Neural progenitor cell (in vitro differentiated cells): ENCODE results near the gene TTC3. TPM values are rescaled to one million over a fixed set of nuclear protein-coding genes. Genes with fewer than 3 reads are reported as not detected.

Source experiments
- DNase-seq: peaks from one replicate; pipeline ENCODE4 v3.0.0-alpha.2; 2016; ENCODE audit warnings: low spot score
- H2AFZ ChIP-seq: fragments of 200-600 bp; sonication (generic); replicated peaks from 2 replicates; pipeline ENCODE4 v1.6.1; 2016; ENCODE audit warnings: antibody characterized with exemption
- H3F3A ChIP-seq: fragments of 200-600 bp; sonication (generic); 2 replicates; pipeline ENCODE4 v1.6.1; 2016; ENCODE audit warnings: antibody characterized with exemption, low read depth
- H3K27ac ChIP-seq: fragments of 200-600 bp; sonication (generic); 2 replicates; pipeline ENCODE4 v1.5.1; 2016; ENCODE audit warnings: mild to moderate bottlenecking
- H3K27me3 ChIP-seq: fragments of 200-600 bp; sonication (generic); 2 replicates; pipeline ENCODE4 v1.6.1; 2016; ENCODE audit warnings: mild to moderate bottlenecking, moderate library complexity
- H3K36me3 ChIP-seq: fragments of 200-600 bp; sonication (generic); 2 replicates; pipeline ENCODE4 v1.5.1; 2016
- H3K4me1 ChIP-seq: fragments of 200-600 bp; sonication (generic); 2 replicates; pipeline ENCODE4 v1.6.1; 2016; ENCODE audit warnings: mixed run types
- H3K4me2 ChIP-seq: fragments of 200-600 bp; sonication (generic); 2 replicates; pipeline ENCODE4 v1.6.1; 2016
- H3K4me3 ChIP-seq: fragments of 200-600 bp; sonication (generic); 2 replicates; pipeline ENCODE4 v1.5.1; 2016
- H3K79me2 ChIP-seq: fragments of 200-600 bp; sonication (generic); 2 replicates; pipeline ENCODE4 v1.6.1; 2016; ENCODE audit warnings: low read depth
- H3K9ac ChIP-seq: fragments of 200-600 bp; sonication (generic); 2 replicates; pipeline ENCODE4 v1.6.1; 2016
- H3K9me3 ChIP-seq: fragments of 200-600 bp; sonication (generic); 2 replicates; pipeline ENCODE4 v1.5.1; 2016; ENCODE audit warnings: low read depth
- H4K20me1 ChIP-seq: fragments of 200-600 bp; sonication (generic); 2 replicates; pipeline ENCODE4 v1.6.1; 2016; ENCODE audit warnings: low read depth
- H3K27ac Mint-ChIP-seq: 3 replicates; pipeline ENCODE4 v1.8.0; 2021; ENCODE audit warnings: mixed read lengths
- H3K27me3 Mint-ChIP-seq: 2 replicates; pipeline ENCODE4 v1.8.0; 2022; ENCODE audit warnings: low read depth, mild to moderate bottlenecking, inconsistent platforms, moderate library complexity, mixed read lengths; ENCODE audit not compliant: insufficient read depth
- H3K36me3 Mint-ChIP-seq: 3 replicates; pipeline ENCODE4 v1.8.0; 2021; ENCODE audit warnings: mixed read lengths
- H3K4me1 Mint-ChIP-seq: 3 replicates; pipeline ENCODE4 v1.8.0; 2021; ENCODE audit warnings: mixed read lengths
- H3K4me3 Mint-ChIP-seq: 3 replicates; pipeline ENCODE4 v1.8.0; 2021; ENCODE audit warnings: mild to moderate bottlenecking, moderate library complexity, mixed read lengths
- H3K9me3 Mint-ChIP-seq: 3 replicates; pipeline ENCODE4 v1.8.0; 2020; ENCODE audit warnings: mixed read lengths
- EZH2 ChIP-seq: fragments of 200-600 bp; sonication (generic); IDR thresholded peaks from 2 replicates; pipeline ENCODE4 v1.6.1; 2017; ENCODE audit warnings: antibody characterized with exemption, mild to moderate bottlenecking, moderate library complexity
- EZH2phosphoT487 ChIP-seq: fragments of 200-600 bp; sonication (generic); IDR thresholded peaks from 2 replicates; pipeline ENCODE4 v1.6.1; 2017; ENCODE audit warnings: antibody characterized with exemption
- total RNA-seq: library from RNA; depleted of rRNA; stranded (reverse); fragments of >200 nt; gene quantifications from 2 replicates; pipeline ENCODE4 v1.2.3, GENCODE V29; 2015; ENCODE audit warnings: low replicate concordance
- TF ChIP-seq, protein P1 (sequence below): fragments of 200-600 bp; sonication (generic); IDR thresholded peaks from 2 replicates; pipeline ENCODE4 v1.5.1; 2017; ENCODE audit warnings: antibody characterized with exemption, mild to moderate bottlenecking

Gene TTC3
- total RNA-seq, 1 donor from 2014 or later, result 135 TPM

DNA sequence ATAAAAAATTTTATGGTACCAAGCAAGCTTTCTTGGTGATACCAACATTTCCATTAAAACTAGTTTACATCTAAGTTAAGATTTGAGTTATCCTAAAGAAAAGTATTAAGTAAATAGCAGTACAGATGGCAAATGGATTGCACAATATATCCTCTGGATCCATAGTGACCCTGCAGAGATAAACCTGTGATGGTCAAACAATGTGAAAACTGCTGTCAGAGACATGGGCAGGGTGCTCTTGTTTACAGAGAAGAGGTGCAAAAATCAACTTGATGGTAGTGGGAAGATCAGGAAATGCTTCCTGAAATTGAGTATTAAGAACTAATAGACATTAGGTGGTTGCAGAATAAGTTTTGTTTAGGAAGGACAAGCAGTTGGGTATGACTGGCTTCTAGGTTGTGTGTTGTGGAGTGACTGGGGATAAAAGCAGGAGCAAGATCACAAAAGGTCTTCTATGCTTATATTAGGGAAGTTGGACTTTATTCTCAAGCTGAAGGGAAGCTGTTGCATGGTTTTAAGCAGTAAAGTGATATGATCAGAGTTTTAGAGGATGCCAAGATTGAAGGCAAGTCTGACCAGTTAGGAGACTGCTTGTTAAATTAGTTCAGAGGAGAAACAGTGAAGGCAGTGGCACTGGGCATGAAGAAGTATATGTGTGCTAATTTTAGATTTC is 9.9 kb downstream of the TTC3 start:
- Histone ChIP-seq H3K9me3 (no peaks in the 10 kb centered on the region), H4K20me1 (peaks cover 27% of the 10 kb centered on the region), H3K4me1 (no peaks in the 10 kb centered on the region), H3K4me3 (no peak overlapping the region), H3K27me3 (no peaks in the 10 kb centered on the region), H3F3A (no peaks in the 10 kb centered on the region), H3K9ac (no peak overlapping the region), H3K36me3 (no peaks in the 10 kb centered on the region), H3K79me2 (peaks cover 55% of the 10 kb centered on the region), H3K27ac (no peak overlapping the region), H3K4me2 (no peak overlapping the region), H2AFZ (no peak overlapping the region)
- no peaks in the 10 kb centered on the region for H3K27me3 Mint-ChIP-seq
- H3K4me1 Mint-ChIP-seq, result no peaks in the 10 kb centered on the region
- DNase-seq, result no peak
- peaks cover 33% of the 10 kb centered on the region for H3K36me3 Mint-ChIP-seq
- TF ChIP-seq EZH2 (no peak), EZH2phosphoT487 (no peak)
- TF ChIP-seq, protein P1, sequence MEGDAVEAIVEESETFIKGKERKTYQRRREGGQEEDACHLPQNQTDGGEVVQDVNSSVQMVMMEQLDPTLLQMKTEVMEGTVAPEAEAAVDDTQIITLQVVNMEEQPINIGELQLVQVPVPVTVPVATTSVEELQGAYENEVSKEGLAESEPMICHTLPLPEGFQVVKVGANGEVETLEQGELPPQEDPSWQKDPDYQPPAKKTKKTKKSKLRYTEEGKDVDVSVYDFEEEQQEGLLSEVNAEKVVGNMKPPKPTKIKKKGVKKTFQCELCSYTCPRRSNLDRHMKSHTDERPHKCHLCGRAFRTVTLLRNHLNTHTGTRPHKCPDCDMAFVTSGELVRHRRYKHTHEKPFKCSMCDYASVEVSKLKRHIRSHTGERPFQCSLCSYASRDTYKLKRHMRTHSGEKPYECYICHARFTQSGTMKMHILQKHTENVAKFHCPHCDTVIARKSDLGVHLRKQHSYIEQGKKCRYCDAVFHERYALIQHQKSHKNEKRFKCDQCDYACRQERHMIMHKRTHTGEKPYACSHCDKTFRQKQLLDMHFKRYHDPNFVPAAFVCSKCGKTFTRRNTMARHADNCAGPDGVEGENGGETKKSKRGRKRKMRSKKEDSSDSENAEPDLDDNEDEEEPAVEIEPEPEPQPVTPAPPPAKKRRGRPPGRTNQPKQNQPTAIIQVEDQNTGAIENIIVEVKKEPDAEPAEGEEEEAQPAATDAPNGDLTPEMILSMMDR, result no peak
- peaks cover 32% of the 10 kb centered on the region for H3K9me3 Mint-ChIP-seq
- H3K4me3 Mint-ChIP-seq, result no peak overlapping the region
- no peak overlapping the region for H3K27ac Mint-ChIP-seq

DNA sequence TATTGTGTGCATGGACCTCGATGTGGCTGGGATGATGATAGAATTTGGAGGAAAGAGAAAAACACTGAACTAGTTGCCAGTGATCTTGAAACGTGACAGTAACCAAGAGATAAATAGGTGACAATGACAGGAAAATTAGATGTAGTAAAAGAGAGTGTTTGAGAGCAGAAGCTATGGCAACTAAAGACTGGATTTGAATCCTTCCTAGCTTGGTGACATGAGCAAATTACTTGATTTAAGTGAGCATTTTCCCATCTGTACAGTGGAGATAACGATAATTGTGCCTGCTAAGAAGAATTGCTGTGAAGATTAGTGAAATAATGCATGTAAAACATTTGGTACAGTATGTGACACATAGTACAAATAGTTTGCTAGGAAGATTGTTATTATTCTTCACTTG is 12.7 kb downstream of the TTC3 start:
- Histone ChIP-seq H3F3A (no peaks in the 10 kb centered on the region), H3K79me2 (peaks cover 31% of the 10 kb centered on the region), H3K9ac (no peak overlapping the region), H3K4me3 (no peak overlapping the region), H4K20me1 (peaks cover 43% of the 10 kb centered on the region), H3K4me2 (no peak overlapping the region), H2AFZ (no peak overlapping the region), H3K36me3 (no peaks in the 10 kb centered on the region), H3K27ac (no peak overlapping the region), H3K9me3 (no peaks in the 10 kb centered on the region), H3K4me1 (no peaks in the 10 kb centered on the region), H3K27me3 (no peaks in the 10 kb centered on the region)
- Mint-ChIP-seq H3K4me1 (no peaks in the 10 kb centered on the region), H3K36me3 (peaks cover 33% of the 10 kb centered on the region), H3K4me3 (no peak overlapping the region), H3K9me3 (peaks cover 13% of the 10 kb centered on the region), H3K27ac (no peak overlapping the region), H3K27me3 (no peaks in the 10 kb centered on the region)
- TF ChIP-seq, protein P1, result no peak
- TF ChIP-seq EZH2phosphoT487 (no peak), EZH2 (no peak)
- no peak for DNase-seq

DNA sequence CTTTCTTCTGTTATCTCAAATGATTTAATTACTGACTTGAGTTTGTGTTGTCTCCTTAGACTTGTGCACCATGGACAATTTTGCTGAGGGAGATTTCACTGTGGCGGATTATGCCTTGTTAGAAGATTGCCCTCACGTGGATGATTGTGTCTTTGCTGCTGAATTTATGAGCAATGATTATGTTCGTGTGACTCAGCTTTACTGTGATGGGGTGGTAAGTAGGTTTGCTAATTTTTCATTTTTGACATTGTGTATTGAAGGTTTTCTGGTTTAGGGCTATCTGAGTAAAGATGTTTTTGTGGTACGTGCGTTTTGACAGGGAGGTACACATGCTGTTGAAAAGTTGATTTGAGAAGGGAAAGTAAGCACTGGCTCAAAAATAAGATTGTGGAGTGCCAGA is 14.1 kb downstream of the TTC3 start:
- Histone ChIP-seq H3K9me3 (no peaks in the 10 kb centered on the region), H2AFZ (no peak overlapping the region), H3K27me3 (no peaks in the 10 kb centered on the region), H3K9ac (no peak overlapping the region), H4K20me1 (peaks cover 53% of the 10 kb centered on the region), H3F3A (peaks cover 3% of the 10 kb centered on the region), H3K27ac (no peak overlapping the region), H3K79me2 (peaks cover 21% of the 10 kb centered on the region), H3K4me2 (no peak overlapping the region), H3K4me3 (no peak overlapping the region), H3K4me1 (no peaks in the 10 kb centered on the region), H3K36me3 (no peaks in the 10 kb centered on the region)
- Mint-ChIP-seq H3K4me3 (no peak overlapping the region), H3K4me1 (no peaks in the 10 kb centered on the region), H3K9me3 (peaks cover 5% of the 10 kb centered on the region), H3K27ac (no peak overlapping the region), H3K36me3 (peaks cover 29% of the 10 kb centered on the region), H3K27me3 (no peaks in the 10 kb centered on the region)
- TF ChIP-seq, protein P1, result peak; percentile 21
- TF ChIP-seq EZH2phosphoT487, result no peak
- peak; percentile 7 for DNase-seq
